Adrenal gland (tissue), 12 donors: ENCODE results near the gene EIF4EBP3. TPM values are rescaled to one million over a fixed set of nuclear protein-coding genes. Genes with fewer than 3 reads are reported as not detected.
A peak's percentile ranks its signal among the peaks of the same experiment; 100 is the strongest.

Source experiments
- DNase-seq, 7 donors: peaks; one replicate each; pipeline ENCODE4 v3.0.0-alpha.2; 2019 to 2020
- H3K27ac ChIP-seq, 5 donors: fragments of 200-600 bp; sonication (generic) in 4 of 5; 1 replicate in 3 of 5; 2 replicates in 2 of 5; pipeline versions ENCODE4 v1.5.1 to v1.8.0; 2016 to 2020; ENCODE audit warnings: mild to moderate bottlenecking in 1 of 5
- H3K27me3 ChIP-seq: fragments of 200-600 bp; 2 replicates; pipeline ENCODE4 v1.8.0; 2021
- H3K36me3 ChIP-seq, 2 donors: fragments of 200-600 bp; replicated peaks in 1 of 2; 1 replicate in 1 of 2; 2 replicates in 1 of 2; pipeline versions ENCODE4 v1.5.1 to v1.8.0; 2018 to 2022
- H3K4me1 ChIP-seq, 2 donors: fragments of 200-600 bp; replicated peaks in 1 of 2; 1 replicate in 1 of 2; 2 replicates in 1 of 2; pipeline versions ENCODE4 v1.5.1 to v1.8.0; 2018 to 2021
- H3K4me3 ChIP-seq, 4 donors: fragments of 200-600 bp; sonication (generic) in 3 of 4; one replicate each; pipeline ENCODE4 v1.5.1; 2016 to 2018
- H3K9me3 ChIP-seq, 3 donors: fragments of 200-600 bp; sonication (generic) in 1 of 3; replicated peaks in 1 of 3; 1 replicate in 2 of 3; 2 replicates in 1 of 3; pipeline versions ENCODE4 v1.5.1 to v1.8.0; 2016 to 2021
- CTCF ChIP-seq, 6 experiments: fragments of 450-650 bp in 4 of 6; fragments of 200-600 bp in 2 of 6; sonication (generic) in 1 of 6; IDR thresholded peaks; 1 replicate in 5 of 6; 2 replicates in 1 of 6; pipeline versions ENCODE4 v1.5.1 to v1.8.0; 2016 to 2021; ENCODE audit warnings: antibody characterized with exemption in 6 of 6, mild to moderate bottlenecking in 2 of 6, moderate library complexity in 1 of 6
- POLR2A ChIP-seq, 2 donors: fragments of 450-650 bp; IDR thresholded peaks; one replicate each; pipeline ENCODE4 v1.6.1; 2017; ENCODE audit warnings: antibody characterized with exemption in 2 of 2, mild to moderate bottlenecking in 2 of 2, moderate library complexity in 1 of 2
- WGBS, 4 donors: extraction: QIAGEN DNeasy Blood & Tissue Kit in 2 of 4; methylation state at CpG; one replicate each; pipeline versions ENCODE4 v1.1.5 to v1.1.7; 2013 to 2017; 5-methylcytosine and 5-hydroxymethylcytosine counted together
- intact Hi-C, 2 donors: fragments of 100-400 bp; cut with DNase I; formaldehyde crosslinking; loops; one replicate each; pipeline versions ENCODE4 v1.14.1 to v1.15.0; 2022 to 2023
- polyA plus RNA-seq, 3 donors: library from polyadenylated mRNA; stranded (reverse); fragments of 200-250 nt in 2 of 3; fragments of 350-450 nt in 1 of 3; fragmentation: Illumina TruSeq in 1 of 3; extraction: RNeasy Lipid Tissue Mini Kit (QIAGEN cat#74804) in 1 of 3; gene quantifications; one replicate each; pipeline ENCODE4 v1.2.3, GENCODE V29; 2013 to 2014
- total RNA-seq, 9 donors: library from RNA; depleted of rRNA in 4 of 9; stranded (reverse); fragments of >200 nt in 4 of 9; fragments of 120-200 nt in 1 of 9; fragmentation: NEBNext Ultra II Directional in 1 of 9; extraction: Animal tissue kit (Norgen Biotek cat#: 25700) in 1 of 9; gene quantifications; one replicate each; pipeline versions ENCODE4 v1.1.0 to v1.2.4, GENCODE V29; 2013 to 2023
- donor health status: healthy with polysubstance abuse.
- donor health status: Bipolar disorder and iron deficiency.
- donor health status: DM: yes; HTN: yes; CAD: no.
- donor health status: DM: no; HTN: no; CAD: no.
- donor health status: DM: no; HTN: no; CAD: no.
- donor health status: DM: yes; HTN: yes; CAD: no.

The EIF4EBP3 gene
- total and polyA plus RNA-seq, 12 donors = 5.9 to 158 (median 40.7) TPM

DNA sequence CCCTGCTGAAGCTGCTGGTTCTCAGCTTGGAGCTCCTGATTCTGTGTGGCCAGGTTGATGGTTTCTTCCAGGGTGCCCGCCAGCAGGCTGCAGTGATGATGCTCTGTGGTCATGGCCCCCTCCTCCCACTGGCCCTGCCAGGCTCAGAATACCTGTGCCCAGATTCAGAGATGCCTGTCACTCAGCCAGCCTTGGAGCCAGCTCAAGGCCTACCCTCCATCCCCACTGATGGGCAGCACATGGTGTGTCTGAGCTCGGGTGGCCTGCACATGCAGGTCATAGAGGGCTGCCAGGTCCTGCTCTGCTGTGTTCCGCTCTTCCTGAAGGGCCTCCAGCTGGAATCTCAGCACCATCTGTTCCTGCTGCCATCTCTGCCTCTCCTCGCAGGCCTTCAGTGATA, 22.6 kb downstream of the EIF4EBP3 start:
- intact Hi-C loops = loop anchor here in 1 of 2 donors (5.0 kb wide), 1 partner anchor 72 kb away; no protein-coding TSS in a partner anchor
- H3K36me3 ChIP-seq = peaks cover 0 to 28% of the 10 kb centered on the region in 2 donors
- H3K4me3 ChIP-seq = no peak overlapping the region
- TF ChIP-seq POLR2A (IDR thresholded peaks at IDR 0.05) (no peak), CTCF (IDR thresholded peaks at IDR 0.05) (no peak)
- H3K27me3 ChIP-seq = no peaks in the 10 kb centered on the region
- H3K9me3 ChIP-seq = no peaks in the 10 kb centered on the region
- peaks cover 9 to 56% of the 10 kb centered on the region in 2 donors for H3K4me1 ChIP-seq
- H3K27ac ChIP-seq = peak overlapping the region in 4 of 5 donors; percentile 30 to 64 (median 50)
- DNase-seq = peak in 3 of 7 donors; percentile 12 to 48 (median 15)
- 73 to 88% (median 87%) methylated on average over 3 to 4 of the region's 4 CpGs for WGBS, 4 donors

DNA sequence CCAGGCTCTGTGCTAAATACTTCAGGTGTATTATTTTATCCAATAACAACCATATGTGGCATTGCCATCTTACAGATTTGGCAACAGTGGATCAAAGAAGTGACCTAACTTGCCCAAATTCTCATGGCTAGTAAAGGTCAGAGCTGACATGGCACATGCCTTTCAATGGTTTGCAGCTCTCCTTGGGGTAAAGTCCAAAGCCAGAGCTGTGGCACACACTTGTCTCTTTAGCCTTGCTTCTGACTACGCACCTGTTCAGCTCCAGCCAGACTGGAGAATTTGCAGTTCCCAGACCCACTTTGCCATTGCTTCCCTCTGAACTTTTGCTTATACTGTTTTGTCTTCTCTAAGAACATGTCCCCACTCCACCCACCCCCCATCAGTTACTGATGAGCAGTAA, 23.0 kb downstream of the EIF4EBP3 start:
- intact Hi-C loops = loop anchor here in 1 of 2 donors (5.0 kb wide), 1 partner anchor 72 kb away; no protein-coding TSS in a partner anchor
- Histone ChIP-seq H3K27me3 (no peaks in the 10 kb centered on the region), H3K4me1 (peaks cover 6 to 52% of the 10 kb centered on the region in 2 donors), H3K27ac (peak overlapping the region in 4 of 5 donors; percentile 30 to 64 (median 45)), H3K9me3 (no peaks in the 10 kb centered on the region), H3K36me3 (peaks cover 0 to 28% of the 10 kb centered on the region in 2 donors), H3K4me3 (no peak overlapping the region)
- DNase-seq = no peak
- TF ChIP-seq CTCF (IDR thresholded peaks at IDR 0.05) (no peak), POLR2A (IDR thresholded peaks at IDR 0.05) (no peak)
- 95 to 100% (median 100%) methylated on average over 1 of the region's 1 CpG for WGBS, 4 donors

- WGBS, 4 donors = 58 to 81% (median 68%) methylated on average over 5 of the region's 5 CpGs
- Histone ChIP-seq H3K27ac (peak overlapping the region in 3 of 5 donors; percentile 38 to 64 (median 57)), H3K36me3 (peaks cover 0 to 28% of the 10 kb centered on the region in 2 donors), H3K27me3 (no peaks in the 10 kb centered on the region), H3K9me3 (no peaks in the 10 kb centered on the region), H3K4me3 (no peak overlapping the region), H3K4me1 (peaks cover 5 to 50% of the 10 kb centered on the region in 2 donors)
- TF ChIP-seq CTCF (IDR thresholded peaks at IDR 0.05) (no peak), POLR2A (IDR thresholded peaks at IDR 0.05) (no peak)
- DNase-seq = peak in 4 of 7 donors; percentile 55 to 82 (median 62)
- intact Hi-C loops = loop anchor here in 1 of 2 donors (5.0 kb wide), 1 partner anchor 71 kb away; no protein-coding TSS in a partner anchor
Measured at GRCh38 chr5:140571105-140571504, 23.6 kb downstream of the EIF4EBP3 start.

DNA sequence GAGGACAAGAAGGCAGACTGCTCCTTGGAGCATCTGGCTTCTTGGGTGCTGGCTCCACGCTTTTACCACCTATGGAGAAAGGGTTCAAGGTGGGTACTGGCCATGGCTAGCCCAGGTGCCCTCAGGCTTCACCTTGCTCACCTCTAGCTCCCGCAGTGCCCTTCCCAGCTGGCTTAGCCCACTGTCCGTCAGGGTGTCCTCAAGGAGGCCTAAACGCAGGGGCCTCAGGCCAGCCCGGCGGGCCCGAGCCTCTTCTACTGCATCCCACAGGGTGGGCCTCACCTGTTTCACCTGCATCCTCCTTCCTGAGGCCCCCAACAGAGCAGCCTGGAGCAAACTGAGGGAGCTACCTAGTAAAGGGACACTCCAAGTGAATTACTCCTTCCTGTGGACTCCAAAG, 26.2 kb downstream of the EIF4EBP3 start:
- intact Hi-C loops = loop anchor here in 1 of 2 donors (5.0 kb wide), 1 partner anchor 69 kb away; no protein-coding TSS in a partner anchor
- peak overlapping the region in 4 of 5 donors; percentile 45 to 80 (median 67) for H3K27ac ChIP-seq
- no peak for TF ChIP-seq CTCF (IDR thresholded peaks at IDR 0.05)
- TF ChIP-seq POLR2A (IDR thresholded peaks at IDR 0.05) = no peak

More for the DNA sequence above, 26.2 kb downstream of the EIF4EBP3 start:
- 82 to 98% (median 93%) methylated on average over 4 to 7 of the region's 7 CpGs for WGBS, 4 donors
- Histone ChIP-seq H3K9me3 (no peaks in the 10 kb centered on the region), H3K36me3 (peaks cover 0 to 3% of the 10 kb centered on the region in 2 donors), H3K27me3 (no peaks in the 10 kb centered on the region), H3K4me3 (no peak overlapping the region), H3K4me1 (peaks cover 5 to 49% of the 10 kb centered on the region in 2 donors)
- peak in 2 of 7 donors; percentile 17 to 48 for DNase-seq
